Activated T-cell treated with anti-CD3 and anti-CD28 coated beads, Interleukin-2, amount 50 U/mL, for 48 hours (primary cell): ENCODE measurements around the gene PARP11.
A peak's percentile ranks its signal among the peaks of the same experiment; 100 is the strongest.
"Not testable (repeated sequence)": the region's sequence is repeated elsewhere in the genome, so short reads cannot be mapped to it uniquely, and the experiment has no call there.

Experiments used
- DNase-seq, 2 experiments: peaks; one replicate each; pipeline ENCODE4 v3.0.0-alpha.2; 2020

The PARP11 gene

DNA sequence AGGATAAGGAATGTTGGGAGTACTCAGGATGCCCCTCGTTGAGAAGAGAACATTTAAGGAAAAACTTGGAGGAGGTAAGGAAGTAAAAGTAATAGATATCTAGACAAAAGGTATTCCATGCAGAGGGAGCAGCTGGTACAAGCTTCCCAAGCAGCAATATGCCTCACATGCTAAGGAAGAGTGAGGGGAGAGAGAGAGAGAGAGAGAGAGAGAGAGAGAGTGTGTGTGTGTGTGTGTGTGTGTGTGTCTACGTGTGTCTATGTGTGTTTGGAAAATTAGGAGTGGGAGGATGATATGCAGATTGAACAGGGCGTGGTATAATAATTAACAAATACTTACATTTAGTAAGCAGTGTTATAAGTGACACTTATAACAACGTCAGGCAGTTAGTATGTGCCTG lies 9.2 kb upstream of the PARP11 start:
- no peak for DNase-seq

DNA sequence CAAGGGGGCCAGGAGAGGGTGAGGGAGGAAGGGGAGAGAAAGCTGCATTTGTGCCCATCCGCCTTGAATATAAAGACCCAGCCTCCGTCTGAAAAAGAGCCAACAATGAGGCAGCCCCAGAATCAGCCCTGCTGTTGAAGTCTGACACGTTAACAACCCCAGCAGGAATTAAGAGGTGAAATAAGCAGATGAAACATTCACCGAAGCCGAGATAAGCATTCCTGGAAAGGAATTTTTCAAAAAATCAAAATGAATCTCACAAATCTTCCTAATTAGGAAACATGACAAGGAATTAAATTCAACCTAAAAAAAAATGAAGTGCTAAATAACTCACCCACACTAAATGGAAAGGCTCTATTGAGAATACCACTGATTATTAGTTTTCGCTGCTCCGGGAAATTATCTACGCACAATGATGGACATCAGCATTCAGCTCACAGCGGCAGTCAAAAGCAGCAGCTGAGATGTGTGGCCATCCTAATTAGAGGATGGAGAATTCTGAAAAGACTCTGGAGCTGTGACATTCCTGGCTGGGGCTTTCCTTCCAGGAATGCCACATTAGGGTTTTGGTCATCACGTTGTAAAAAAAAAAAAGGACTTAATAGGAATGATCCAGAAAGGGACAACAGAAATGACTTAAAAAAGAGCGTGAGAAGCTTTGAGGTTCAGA lies 8.2 kb upstream of the PARP11 start:
- no peak for DNase-seq

DNA sequence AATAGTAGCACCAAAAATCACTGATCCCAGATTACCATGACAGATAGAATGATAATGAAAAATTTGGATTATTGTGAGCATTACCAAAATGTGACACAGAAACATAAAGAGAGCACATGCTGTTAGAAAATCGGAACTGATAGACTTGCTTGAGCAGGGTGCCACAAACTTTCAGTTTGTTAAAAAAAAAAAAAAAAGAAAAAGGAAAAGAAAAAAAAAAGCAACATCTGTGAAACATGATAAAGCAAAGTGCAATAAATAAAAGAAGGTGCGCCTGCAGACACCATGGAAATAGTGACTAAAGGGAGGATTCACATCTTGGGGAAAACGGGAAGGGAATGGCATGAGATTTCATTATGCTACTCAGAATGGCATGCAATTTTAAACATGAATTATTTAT lies 6.6 kb upstream of the PARP11 start:
- no peak for DNase-seq

DNA sequence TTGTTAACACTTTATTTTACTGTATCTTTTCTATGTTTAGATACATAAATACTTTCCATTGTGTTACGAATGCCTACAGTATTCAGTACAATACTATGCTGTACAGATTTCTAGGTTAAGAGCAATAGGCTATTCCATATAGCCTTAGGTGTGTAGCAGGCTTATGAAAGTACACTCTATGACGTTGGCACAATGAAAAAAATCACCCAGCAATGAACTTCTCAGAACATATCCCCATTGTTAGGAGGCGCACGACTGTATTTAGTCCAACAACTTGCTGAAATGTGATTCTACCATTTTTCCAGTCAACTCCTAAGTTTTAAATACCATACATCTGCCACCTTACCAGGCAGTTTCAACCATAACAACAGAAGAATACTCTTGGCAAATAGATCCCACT lies 1.8 kb downstream of the PARP11 start:
- DNase-seq, result no peak

DNA sequence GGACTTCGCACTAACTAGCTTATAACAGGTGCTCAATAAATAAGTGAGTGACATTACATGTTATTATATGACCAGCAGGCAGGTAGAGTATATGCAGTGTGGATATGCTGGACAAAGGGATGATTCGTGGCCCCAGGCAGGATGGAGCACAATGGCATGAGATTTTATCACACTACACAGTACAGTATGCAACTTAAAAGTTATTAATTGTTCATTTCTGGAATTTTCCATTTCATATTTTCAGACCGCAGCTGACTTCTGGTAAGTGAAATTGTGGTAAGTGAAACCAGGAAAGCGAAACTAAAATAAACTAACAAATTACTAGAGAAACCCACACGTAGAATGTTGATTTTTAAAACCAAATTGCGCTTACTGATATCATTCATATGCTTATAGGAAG lies 3.3 kb downstream of the PARP11 start:
- DNase-seq, result peak; percentile 33 to 45

DNA sequence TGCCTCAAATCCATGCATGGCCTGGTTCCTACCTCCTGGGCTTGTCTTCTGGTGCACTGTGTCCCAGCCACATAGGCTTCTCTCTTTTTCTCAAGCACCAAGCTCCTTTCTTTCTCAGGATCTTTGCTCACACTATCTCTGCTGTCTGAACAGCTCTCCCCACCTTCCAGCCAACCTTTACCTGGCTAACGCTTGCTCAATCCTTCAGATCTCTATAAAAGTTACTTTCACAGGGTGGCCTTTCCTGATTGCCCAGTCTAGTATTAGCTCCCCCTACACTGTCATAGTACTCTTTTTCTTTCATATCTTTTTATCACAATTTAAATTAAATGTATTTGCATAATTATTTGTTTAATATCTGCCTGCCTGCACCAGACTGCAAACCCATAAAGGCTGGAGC lies 3.8 kb downstream of the PARP11 start:
- no peak for DNase-seq

DNA sequence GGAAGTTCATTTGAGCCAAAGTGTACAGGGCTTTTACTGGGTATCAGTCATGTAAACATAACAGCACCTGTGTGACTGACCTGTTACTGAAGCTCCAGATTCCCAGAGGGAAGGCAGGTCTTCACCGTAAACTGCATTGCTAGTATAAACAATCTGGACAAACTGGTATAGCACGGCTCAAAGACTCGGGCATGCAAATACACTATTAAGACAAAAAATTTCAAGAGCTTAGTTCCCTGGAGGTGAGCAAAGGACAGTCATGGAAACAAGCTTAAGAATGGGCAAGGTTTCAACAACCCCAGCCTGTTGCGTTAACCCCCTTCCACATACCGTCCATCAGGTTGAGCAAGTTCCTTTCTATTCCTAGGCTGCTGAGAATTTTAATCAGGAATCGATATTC lies 9.4 kb downstream of the PARP11 start:
- DNase-seq, result no peak

DNA sequence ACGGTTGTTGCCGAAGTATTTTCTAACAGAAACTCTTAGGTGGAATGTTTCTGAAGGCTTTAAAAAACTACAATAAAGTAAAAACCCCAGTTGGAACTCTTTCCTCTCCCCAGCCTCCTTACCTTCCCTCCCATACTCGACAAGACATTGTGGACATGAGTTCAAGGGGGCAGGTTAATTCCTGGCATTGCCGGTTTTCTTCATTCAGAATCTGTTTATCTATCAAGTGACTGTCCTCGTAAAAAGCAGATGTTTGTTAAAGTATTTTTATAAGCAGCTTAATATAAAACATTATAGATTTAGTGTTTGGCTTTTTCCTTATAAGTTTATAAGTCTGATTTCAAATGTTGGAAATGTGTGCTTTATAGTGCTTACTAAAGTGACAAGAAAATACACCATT lies 30.7 kb downstream of the PARP11 start:
- no peak for DNase-seq

DNA sequence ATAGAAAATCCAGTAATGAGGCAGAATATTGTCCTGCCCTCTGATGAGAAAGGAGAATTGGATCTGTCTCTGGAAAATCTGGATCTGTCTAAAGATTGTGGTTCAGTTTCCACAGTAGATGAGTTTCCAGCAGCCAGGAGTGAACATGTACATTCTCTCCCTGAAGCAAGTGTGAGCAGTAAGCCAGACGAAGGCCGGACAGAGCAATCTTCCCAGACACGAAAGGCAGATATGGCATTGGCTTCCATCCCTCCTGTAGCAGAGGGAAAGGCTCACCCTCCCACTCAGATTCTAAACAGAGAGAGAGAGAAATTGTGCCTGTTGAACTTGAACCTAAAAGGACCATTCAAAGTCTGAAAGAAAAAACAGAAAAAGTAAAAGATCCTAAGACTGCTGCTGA lies 31.4 kb downstream of the PARP11 start:
- no peak for DNase-seq

DNA sequence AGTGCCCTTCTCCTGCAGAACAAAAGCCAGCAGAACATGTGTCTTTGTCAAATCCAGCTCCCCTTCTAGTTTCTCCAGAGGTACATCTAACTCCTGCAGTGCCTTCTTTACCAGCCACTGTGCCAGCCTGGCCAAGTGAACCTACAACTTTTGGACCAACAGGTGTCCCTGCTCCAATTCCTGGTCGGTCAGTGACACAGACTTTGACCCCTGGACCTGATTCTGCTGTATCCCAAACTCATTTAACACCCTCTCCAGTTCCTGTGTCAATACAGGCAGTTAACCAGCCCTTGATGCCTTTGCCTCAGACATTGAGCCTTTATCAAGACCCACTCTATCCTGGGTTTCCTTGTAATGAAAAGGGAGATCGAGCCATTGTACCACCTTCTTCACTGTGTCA lies 32.4 kb downstream of the PARP11 start:
- not testable (repeated sequence) for DNase-seq

DNA sequence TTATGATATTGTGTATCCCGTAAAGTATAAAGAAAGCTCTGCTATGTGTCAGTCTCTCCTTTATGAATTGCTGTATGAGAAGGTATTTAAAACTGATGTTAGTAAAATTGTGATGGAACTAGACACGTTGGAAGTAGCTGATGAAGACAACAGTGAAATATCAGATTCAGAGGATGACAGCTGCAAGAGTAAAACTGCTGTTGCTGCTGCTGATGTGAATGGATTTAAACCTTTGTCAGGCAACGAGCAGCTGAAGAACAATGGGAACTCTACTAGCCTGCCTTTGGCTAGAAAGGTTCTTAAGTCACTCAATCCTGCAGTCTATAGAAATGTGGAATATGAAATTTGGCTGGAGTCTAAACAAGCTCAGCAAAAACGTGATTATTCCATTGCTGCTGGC lies 33.5 kb downstream of the PARP11 start:
- not testable (repeated sequence) for DNase-seq

DNA sequence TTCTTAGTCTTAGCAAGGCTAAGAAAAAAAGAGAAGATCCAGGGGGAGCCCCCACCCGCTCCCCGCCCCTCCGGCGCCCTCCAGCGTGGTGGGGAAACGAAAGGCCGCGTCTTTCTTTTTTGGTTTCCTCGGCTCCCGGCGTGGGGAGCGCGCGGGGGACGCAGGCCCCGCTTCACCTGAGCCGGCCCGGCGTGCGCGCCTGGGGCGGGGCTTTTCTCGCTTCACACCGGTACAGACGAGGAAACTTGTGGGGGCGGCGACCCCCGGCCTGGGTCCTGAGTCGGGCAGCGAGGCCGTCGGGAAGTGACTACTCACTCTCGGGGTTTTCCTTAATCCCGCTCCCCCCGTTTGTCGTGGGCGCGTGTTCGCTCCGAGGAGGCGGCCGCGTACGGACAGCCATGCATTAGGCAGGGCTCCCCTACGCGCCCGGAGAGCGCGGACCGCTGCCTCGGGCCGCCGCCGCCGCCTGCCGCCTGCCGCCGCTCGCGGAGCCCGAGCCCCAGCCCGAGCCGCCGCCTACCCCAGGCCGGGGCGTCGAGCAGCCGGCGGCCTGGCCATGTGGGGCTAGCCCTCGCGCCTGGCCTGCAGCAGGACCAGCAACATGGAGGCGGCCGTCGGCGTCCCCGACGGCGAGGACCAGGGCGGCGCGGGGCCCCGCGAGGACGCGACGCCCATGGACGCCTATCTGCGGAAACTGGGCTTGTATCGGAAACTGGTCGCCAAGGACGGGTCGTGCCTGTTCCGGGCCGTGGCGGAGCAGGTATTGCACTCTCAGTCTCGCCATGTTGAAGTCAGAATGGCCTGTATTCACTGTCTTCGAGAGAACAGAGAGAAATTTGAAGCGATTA lies 34.3 kb downstream of the PARP11 start:
- peak; percentile 50 to 58 for DNase-seq

DNA sequence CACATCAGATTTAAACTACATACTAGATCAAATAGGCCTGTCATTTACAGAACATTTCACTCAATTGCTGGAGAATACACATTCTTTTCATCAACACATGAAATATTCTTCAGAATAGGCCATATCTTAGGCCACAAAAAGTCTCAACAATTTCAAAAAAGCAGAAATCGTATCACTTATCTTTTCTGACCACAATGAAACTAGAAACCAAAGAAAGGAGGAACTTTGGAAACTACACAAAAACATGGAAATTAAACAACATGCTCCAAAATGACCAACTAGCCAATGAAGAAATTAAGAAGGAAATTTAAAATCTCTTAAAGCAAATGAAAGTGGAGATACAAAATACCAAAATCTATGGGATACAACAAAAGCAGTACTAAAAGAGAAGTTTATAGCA lies 35.1 kb downstream of the PARP11 start:
- no peak for DNase-seq

DNA sequence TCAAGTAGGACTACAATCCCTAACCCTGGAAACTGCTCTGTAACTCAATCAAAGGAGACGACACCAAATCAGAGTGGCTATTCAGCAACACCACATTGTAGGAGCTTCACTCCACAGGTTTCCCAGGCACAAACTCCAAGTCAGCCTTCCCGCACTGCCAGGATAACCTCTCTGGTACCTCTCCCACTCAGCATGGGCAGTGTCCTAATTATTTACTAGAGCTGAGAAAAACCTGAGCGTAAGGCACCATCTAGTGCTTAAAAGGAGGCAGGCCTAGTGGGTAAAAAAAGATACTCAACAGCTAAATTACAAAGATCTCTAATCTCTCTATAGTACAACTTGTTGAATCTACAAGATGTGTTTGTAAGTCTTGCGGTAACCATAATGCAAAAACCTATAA lies 36.1 kb downstream of the PARP11 start:
- DNase-seq, result no peak

DNA sequence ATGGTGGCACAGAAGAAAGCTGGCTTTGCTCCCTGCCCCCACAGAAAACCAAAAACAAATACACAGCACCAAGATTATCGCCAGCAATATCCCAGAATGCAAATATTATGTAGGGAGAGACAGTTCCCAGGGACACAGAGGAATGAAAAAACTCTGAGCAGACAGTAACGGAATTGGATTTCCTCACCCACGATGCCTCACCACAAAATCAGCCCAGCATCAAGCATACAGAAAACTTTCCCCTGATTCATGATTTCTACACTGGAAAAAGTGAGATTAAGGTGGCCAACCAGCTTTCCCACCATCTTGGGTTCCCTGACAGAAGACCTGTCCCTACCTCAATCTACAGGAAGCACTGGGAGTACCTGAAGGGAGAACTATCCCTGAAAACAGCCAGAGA lies 36.6 kb downstream of the PARP11 start:
- DNase-seq, result no peak

DNA sequence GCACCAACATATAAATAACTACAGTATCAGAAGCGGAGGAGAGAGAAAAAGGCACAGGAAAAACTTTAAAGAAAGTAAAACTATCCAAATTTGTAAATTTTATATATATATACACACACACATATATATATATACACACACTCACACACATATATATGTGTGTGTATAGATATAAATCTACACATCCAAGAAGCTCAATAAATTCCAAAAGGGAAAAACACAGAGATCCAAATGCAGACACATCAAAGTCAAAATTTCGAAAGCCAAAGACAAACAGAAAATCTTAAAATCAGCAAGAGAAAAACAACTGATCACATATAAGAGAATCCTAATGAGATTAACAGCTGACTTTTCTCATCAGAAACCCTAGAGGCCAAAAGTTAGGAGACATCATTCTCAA lies 37.3 kb downstream of the PARP11 start:
- DNase-seq, result no peak

DNA sequence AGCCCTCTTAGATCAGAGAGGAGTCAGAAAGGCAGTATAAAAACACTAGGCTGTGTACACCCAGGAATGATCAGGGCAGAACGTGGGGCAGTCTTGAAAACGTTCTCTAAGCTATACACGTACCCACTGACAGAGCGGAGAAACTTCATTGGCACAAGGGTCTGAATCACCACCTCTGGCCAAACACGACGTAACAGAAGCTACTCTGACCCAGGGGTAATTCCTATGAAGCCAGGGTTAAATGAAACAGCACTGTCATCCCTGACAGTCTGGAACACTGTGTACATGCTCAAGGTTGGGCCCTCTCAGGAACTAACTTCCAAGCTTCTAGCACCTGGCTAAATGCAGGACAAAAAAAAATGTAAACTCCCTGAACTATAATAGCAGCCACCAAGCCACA lies 38.4 kb downstream of the PARP11 start:
- DNase-seq, result no peak

DNA sequence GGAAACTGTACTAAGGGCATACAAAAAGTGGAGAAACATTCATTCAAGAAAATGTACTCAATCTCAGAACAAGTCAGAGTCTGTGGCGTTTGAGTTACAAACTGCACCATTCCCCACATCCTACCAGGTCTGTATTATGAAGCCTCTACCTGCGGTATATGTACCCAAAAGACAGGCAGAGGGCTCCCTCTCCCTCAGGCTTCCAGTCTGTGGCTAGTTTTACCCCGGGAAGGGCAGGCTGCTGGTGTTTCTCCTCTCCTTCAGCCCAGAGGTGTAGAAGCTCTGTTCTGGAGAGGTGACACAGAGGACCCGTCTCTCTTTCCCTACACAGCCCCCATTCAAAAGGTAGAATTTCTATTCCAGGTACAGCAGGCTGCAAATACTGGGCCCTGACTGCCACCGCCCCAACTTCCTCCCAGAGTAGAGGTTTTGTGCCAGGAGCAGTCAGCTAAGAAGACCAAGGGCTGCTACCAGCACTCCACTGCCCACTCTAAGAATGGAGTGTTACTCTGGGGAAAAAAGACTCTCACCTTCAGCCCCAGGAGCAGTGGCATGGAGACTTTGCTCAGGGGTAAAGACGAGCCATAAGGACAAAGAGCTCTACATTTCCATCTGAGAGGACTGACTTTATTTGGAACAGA lies 39.4 kb downstream of the PARP11 start:
- no peak for DNase-seq

DNA sequence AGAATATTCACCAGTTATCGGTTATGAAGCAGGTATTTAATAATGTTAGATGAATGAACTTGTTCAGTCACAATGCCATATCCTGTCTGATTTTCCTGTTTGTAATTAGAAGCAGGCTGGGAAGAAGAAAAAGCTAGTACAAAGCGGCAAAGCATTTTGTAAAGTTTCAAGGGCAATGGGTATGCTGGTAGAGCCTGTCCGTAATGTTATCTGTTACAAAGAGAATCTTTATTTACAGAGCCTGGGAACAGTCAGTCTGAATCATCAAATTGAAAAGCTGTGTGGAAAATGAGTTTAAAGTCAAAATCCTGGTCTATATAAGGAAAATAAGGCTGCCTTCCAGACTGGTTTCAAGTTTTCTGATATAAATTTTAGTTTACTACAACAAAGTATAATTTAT lies 40.5 kb downstream of the PARP11 start:
- no peak for DNase-seq

DNA sequence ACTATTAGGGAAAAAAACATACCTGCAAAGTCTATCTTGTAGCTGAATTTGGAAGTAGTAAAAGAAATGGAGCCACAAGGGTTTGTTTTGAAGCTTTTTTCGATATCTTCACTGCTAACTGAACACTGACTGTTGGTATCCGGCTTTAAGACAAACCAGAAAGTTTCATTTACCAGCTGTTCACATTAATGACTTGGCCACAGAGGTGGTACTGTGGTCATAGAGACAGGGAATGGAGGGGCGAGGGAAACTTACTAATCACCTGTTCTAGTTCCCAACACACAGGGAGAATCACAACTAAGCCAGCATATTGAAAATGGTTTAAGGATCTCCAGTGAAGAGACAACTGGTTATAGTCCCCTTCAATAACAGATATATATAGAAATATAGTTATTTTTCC lies 44.3 kb downstream of the PARP11 start:
- DNase-seq, result no peak

DNA sequence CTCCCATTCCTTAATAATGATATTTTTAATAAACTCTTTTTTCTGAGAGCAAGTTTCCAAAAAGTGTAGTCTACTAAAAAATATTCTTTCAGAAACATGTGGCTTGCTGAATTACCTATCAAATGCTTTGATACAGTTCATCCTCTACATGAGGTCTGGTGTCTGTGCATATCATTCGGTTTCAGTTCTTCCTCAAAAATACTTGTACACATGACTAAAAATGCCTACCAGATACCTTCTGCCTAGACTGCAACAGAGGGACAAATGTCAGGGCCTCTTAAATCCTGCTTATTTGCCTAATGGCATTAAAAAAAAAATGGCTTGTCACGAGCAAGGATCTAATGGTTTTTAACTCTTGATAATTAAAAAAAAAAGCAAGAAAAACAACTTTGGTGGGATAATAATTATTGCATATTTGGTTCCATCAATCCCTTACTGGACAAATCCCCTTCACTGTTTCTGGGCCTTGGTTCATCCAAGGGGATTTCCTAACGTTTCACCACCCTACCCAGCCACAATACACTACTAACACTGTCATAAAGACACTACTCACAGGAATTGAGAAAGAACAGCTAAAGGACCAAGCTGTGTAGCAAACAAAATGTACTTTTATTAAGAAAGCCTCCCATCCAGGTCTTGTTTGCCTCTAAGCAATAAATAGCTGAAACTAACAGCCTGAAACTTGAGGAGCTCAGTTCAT lies 45.7 kb downstream of the PARP11 start:
- DNase-seq, result no peak

DNA sequence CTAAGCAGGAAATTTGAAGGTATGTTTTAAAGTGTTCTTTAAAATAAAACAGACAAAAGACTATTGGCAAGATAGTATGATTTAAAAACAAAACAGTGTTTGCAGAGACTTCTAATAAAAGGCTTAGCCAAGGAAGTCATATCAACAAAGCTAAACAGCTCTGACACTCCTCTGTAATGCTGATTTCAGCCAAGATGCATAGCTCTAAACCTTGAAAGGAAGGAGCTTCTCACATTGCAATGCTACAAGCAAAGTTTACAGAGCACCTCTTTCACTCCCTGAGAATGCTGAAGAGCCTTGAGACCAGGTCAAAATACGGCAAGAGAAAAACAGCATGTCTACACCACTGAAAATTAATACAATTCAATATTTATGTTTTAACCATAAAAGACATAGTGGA lies 51.8 kb downstream of the PARP11 start:
- DNase-seq, result no peak

DNA sequence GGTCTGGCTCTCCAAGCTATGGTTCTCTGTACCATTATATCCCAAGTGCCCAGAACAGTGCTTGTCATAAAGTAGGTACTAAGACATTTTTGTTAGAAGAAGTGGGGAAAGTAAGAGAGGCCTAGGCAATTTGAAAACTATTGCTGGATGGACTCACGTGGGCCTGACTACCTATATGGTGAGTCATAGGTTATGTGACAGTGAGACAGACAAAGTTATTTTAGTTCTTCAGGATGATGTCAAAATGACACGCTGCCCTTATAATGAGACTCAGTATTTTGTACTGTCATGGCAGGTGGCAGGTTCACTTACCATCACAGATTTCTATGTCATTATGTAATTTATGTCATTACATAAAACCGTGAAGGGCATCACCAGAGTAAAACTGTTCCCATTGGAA lies 53.1 kb downstream of the PARP11 start:
- no peak for DNase-seq

DNA sequence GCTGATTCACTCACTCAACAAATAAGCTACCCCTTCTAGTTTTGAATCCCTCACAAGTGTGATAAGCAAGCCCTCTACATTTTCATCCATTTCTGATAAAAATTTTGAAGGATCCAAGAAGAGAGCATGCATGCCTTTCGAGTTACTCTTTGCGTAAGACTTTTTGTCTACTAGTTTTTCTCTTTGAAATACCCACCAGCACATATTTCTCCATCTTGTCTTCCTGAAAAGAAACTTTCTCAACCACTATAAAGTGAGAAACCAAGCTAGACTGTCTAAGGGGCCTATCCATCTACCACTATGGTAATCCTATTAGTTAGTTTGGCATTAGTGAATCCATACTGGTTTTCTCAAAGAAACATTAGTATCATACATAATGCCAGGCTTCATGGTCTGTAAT lies 56.9 kb downstream of the PARP11 start:
- no peak for DNase-seq
